MV-4-11 (cell line): ENCODE data around the gene FHL2.

Source experiments
- DNase-seq: peaks from one replicate; lab custom pipeline; 2025; lab: John Stamatoyannopoulos, UW

Gene FHL2

GRCh38 chr2:105397025-105397722 lies 1.7 kb downstream of the FHL2 start:
- no peak for DNase-seq

GRCh38 chr2:105396254-105397024 lies 2.4 kb downstream of the FHL2 start:
- DNase-seq = no peak

- DNase-seq = no peak
Measured at GRCh38 chr2:105395691-105396090, 3.2 kb downstream of the FHL2 start.

- no peak for DNase-seq
Measured at GRCh38 chr2:105394951-105395611, 3.8 kb downstream of the FHL2 start.

- no peak for DNase-seq
Measured at GRCh38 chr2:105393373-105394055, 5.3 kb downstream of the FHL2 start.

DNA sequence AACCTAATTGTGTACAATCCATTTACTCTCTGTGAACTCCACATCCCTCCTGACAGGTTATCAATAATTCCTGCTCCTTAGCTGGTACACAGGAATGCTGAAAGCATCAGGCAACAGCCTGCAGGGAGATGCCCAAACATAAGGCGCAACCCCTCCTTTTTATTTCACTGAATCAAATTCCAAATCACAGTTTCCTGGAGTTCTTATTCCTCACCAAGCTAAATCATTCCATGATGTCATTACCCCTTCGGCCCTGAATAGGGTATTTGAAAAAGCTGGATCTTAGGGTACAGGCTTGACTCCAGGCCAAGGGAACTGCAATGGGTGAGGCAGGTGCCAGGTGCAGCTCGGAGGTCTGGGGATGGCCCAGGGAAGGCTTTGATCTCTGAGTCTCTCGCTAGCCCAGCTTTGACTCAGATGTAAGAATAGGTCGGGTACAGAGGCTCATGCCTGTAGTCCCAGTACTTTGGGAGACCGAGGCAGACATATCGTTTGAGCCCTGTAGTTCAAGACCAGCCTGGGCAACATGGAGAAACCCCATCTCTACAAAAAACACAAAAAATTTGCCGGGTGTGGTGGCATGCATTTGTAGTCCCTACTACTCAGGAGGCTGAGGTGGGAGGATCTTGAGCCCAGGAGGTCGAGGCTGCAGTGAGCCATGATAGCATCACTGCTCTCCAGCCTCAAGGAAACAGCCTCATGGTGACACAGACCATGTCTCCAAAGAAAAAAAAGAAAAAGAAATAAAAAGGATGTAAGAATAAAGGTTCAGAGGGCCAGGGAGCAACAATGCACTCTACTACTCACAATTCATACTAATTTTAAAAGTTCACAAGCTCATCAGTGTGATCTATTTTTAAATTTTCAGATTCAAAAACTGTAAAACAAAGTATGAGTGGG lies 6.8 kb downstream of the FHL2 start:
- no peak for DNase-seq

DNA sequence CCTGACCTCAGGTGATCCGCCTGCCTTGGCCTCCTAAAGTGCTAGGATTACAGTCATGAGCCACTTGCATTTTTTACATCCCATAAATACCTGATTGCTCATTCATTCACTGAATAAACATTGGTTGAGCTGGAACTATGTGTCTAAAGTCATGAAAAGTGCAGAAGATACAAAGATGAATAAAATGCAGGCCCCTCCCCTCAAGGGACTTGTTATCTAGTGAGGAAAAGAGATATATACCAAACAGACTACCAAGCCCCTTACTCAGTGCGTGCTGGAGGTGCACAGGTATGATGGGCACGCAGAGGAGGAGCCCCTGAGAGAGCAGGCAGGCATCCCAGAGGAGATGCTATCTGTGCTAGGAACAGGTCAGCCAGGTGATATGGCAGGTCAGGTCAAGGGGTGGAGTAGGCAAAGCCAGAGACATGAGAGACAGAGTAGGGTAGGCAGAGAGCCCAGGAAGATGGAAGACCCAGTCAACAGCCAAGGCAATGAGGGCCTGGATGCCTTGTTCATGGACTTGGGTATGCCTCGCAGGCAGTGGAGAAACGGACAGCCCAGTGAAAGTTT lies 7.7 kb downstream of the FHL2 start:
- DNase-seq = no peak

DNA sequence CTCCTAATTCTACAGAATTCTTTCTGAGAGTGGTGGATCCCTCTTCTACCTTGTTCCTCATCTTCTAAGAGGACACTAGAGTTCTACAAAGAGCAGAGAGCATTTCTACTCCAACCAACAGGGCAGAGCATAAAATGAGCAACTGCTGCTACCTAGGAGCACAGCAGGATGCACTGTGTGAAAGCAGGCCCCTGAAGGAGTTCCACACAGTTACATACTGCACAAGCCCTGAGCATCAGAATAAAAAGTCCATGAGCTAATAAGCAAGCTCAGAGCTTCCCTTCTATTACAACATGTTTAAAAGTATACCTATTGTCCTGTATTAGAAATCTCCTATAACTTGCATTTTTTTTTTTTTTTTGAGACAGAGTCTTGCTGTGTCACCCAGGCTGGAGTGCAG lies 8.4 kb downstream of the FHL2 start:
- DNase-seq = no peak

DNA sequence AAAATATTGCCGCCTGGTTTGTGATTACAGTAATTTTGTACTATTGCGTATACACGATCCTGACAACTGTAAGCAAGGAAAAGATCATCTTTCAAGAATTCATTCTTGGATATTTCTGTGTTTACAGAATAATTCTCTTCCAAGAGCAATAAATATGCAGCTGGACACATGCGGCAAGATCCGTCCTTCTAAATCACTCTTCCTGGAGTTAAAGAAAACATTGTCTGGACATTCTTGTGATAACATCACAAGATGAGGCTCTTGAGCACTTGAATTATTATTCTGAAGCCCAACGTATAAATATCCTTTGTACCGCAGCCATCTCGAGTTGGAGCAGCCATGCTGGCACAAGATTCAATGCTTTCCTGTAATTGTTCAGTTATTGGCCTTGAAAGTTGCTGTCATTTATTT lies 9.9 kb downstream of the FHL2 start:
- DNase-seq = no peak

- DNase-seq = no peak
Measured at GRCh38 chr2:105387225-105387624, 11.6 kb downstream of the FHL2 start.

- no peak for DNase-seq
Measured at GRCh38 chr2:105385731-105386540, 12.9 kb downstream of the FHL2 start.

DNA sequence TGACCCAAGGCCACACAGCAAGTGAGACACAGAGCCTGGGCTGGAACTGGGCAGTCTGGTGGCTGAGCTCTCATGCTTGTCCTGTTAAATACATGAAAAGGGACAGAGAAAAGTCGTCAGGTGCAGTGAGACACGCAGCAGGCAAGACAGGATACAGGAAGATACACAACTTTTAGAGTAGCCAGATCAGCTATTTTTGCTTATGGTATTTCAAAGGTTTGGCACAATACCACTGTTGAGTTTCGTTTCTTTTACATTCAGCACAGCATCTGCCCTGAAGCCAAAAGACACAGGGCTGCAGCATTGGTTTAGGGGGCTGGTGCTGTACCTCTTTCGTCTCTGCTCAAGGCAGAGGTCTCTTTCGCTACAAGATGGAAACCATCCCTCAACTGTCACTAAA lies 14.0 kb downstream of the FHL2 start:
- no peak for DNase-seq

DNA sequence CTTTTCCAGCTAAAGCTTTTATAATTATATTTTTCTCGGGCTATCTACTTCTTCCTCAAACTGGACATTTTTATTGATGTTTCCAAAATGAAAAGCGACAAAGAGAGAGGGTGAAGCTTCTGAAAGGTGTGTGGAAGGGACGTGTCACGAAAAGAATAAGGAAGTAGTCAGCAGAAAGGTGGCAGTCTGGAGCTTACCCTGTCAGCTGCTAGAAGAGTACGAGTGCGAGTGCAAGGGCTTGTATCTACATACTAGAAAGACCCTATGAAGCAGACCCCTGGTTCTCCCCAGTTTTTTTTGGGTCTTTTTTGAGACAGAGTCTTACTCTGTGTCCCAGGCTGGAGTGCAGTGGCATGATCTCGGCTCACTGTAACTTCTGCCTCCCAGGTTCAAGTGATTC lies 14.6 kb downstream of the FHL2 start:
- DNase-seq = no peak

- DNase-seq = peak; percentile 80
Measured at GRCh38 chr2:105383432-105384166, 15.3 kb downstream of the FHL2 start.

DNA sequence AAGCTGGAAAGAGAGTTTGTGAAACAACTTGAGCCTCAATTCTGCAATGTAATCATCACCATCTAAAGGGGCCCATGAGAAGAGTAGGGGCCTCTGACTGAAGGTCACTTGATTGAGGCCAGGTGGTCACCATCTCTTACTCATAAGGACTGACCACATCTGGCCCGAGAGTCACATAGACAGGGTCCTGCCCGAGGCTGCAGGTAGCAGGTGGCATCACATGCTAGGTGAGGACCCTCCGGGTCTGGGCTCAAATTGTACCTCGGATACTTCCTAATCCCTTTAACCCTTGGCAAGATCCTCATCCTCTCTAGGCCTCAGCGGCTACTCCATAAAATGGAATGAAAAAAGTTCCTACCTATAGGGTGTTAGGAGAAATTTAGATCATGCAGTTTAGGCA lies 16.7 kb downstream of the FHL2 start:
- no peak for DNase-seq

- DNase-seq = no peak
Measured at GRCh38 chr2:105381101-105381668, 17.7 kb downstream of the FHL2 start.

- DNase-seq = no peak
Measured at GRCh38 chr2:105380432-105381100, 18.3 kb downstream of the FHL2 start.

DNA sequence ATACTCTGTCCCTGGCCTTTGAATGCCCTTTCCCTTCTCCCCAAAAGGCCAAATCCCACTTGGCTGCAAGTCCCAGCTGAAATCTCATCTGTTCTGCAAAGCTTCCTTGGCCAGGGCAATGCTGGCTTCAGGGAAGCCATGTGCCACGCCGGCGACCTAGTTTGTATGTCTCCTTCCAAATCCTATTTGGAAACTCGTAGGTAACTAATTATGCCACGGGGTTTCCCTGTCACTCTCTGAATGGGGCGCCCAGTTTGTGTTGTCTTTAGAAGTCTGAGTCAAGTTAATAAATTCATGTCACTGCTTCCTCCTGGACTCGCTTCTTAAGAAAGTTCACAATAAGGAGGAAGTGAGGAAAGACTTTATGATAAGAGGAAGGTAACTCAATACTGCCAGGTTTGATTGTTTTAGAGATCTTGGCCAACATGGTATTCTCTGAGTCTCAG lies 19.1 kb downstream of the FHL2 start:
- DNase-seq = peak; percentile 70
